CD4-positive, alpha-beta T cell treated with Interleukin-6 at 100 ng/mL for 8 hours (primary cell): ENCODE results near the gene DCN.

Experiments
- DNase-seq: peaks from one replicate; pipeline ENCODE4 v3.0.0-alpha.2; 2020; ENCODE audit warnings: mixed read lengths, low spot score

Gene DCN

DNA sequence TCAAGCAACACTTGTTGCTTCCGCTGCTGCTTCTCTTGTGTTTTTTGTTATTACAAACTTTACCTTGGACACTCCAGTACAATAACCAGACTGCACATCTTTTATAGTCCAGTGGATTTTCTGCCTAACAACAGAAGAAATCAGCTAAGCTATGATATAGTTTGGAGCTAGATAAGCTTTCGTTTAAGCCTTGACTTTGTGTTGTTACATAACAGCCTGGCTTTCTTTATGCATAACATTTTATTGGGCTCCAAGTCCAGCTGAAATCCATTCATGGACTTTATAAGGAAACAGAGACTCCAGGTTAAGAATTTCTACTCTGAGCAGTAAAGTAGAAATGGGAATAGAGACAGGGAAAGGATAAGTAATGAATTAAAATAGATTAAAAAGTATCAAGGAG, 3.5 kb upstream of the DCN start:
- DNase-seq: no peak

DNA sequence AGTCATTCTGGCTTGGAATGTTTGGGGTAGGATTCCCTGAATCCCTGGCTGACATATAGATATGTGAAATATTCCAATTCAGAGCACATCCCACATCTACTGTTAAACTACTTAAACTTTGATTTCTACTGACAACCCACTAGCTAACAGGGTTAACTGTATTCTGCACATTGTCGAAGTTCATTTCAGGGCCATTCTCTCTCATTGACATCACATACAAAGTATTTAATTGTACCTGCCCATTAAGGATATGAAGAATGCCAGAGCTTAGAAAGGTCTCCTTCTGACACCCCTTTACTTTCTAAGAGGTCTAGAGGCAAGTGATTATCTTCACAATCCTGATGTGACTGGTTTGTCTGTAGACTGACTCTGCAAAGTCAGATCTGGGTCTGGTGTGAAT, 2.8 kb upstream of the DCN start:
- DNase-seq: no peak

DNA sequence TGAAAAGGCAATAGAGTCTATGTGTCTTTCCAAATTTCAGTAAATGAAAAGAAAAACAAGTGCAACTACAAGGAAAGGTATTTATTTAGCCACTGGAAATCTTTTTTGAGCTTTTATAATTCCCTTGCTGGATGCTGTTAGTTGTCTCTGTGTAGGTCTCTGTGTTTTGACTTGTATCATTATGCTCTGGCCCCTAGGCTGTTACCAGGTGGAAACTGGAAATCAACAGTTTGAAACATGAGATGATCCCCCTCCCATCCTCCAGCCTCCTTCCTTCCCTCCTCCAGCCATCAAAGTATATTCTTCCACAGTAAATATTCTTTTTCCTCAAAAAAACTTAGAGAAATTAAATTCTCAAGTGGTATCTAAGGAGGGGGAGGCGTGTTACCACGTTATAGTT, 934 bp upstream of the DCN start:
- DNase-seq: no peak

DNA sequence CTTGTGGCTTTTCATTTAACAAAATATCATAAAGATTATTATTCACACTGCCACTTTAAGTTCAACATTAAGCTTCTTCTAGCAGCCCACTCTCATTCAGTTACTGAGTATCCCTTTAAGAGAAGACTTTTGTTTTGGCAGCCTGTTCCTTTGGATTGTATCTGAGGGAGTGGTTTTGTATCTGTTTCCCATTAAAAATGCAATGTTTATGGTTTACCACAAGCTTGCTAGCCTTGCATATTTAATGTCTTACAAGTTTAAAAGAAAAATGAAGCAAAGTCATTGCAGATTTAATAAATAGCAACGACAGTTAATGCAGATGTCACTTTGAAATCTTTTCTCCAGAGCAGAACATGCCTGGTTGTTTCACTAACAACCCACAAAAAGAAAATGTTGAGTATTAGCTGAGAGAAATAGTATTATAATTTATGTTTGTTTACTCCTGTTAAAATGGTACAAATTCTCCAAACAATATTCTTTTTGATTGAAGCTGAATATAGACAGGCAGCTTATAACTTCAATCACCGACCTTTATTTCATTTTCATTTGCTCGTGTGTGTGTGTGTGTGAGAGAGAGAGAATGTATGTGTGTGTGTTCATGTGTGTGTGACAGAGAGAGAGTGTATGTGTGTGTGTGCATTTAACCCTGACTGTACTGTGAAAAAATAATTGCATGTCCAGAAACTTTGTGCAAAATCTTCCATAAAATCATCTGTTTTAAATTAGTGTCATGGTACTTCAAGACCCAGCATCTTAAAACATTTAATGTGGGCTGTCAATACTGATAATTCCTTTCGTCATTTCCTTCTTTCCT, 1.8 kb downstream of the DCN start:
- no peak for DNase-seq

DNA sequence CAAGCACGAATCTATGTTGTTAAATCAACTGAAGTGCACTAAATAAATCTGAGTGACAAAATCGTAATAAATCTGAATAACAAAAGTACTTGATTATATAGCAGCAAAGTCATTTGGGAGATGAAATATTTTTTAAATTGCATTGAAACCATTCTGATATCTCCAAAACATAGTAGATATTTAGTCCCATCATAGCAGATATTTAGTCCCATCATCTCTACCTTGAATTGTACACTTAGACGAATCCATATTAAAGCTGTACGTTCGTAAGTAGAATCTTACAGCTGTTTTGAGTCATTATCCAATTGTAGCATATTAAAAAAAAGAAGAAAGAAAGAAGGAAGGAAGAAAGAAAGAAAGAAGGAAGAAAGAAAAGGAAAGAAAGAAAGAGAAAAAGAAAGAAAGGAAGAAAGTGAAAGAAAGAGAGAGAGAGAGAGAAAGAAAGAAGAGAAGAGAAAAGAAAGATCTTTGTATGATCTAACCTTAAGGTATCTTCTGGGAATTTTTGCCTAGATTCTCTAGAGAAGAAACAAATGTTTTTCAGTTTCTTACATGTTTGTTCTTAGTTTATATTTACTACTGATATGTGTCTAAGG, 2.6 kb downstream of the DCN start:
- no peak for DNase-seq

DNA sequence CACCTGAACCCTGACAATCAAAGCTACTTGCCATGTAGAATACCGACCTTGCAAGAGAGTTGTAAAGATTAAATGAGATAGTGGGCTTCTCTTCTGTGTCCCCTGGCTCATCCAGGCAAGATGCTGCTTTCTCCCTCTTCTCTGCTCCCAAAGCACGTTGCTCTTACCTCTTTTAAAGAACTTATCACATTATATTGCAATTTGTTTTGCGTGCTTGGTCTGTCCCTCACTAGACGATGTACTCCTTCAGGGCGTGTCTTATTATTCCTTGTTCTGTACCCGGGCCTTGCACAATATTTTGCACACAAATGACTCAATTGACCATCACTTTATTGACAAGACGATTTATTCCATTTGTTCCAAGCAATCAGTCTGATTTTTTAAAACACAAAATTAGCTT, 3.3 kb downstream of the DCN start:
- no peak for DNase-seq

DNA sequence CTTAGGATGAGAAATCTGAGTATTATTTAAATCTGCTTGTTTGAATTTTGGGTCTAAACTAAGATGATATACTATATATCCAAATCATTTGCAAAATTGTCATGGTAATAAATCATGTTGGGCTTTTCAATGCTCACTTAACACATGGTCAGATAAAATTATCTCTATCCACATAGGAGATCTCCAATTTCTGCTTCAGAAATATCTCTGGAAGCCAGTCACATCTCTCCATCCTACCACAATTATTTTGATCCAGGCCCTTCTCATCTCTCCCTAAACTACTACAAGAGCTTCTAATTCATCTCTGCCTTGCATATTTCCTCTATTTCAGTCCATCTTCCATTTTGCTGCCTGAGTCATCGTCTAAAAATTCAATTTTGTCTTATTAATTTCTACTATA, 3.8 kb downstream of the DCN start:
- DNase-seq: no peak

DNA sequence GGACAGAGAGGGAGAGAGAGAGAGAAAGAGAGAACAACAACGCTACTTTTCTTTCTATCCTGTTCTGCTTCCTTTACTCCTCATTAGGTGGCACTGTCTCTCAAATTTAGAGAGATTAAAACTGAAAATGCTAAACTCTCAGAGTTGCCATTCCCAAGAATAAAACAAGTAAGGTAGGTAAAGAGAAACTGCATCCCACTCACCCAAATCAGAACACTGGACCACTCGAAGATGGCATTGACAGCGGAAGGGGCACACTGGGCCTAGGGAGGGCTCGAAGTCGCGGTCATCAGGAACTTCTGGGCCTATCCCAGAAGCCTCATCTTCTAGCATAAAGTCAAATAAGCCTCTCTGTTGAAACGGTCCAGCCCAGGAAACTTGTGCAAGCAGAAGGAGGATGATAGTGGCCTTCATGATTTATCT, 4.5 kb downstream of the DCN start:
- DNase-seq: no peak

DNA sequence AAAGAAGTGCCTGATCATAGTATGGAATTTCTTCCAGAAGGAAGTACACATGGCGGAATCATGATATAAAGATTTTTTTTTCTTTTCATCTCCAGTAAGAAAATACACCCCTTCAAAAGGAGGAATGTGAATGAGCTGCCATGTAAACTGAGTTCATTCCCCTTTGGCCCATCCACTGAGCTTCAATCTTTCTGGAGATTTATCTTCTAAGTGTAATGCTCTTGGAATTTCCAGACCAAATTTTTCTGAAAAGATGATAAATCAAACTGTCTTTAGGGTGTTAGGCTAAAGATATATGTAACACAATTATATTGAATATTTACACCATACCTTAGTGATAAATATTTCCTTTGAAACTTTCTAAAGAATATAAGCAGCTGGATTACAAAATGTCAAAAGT, 5.2 kb downstream of the DCN start:
- no peak for DNase-seq

DNA sequence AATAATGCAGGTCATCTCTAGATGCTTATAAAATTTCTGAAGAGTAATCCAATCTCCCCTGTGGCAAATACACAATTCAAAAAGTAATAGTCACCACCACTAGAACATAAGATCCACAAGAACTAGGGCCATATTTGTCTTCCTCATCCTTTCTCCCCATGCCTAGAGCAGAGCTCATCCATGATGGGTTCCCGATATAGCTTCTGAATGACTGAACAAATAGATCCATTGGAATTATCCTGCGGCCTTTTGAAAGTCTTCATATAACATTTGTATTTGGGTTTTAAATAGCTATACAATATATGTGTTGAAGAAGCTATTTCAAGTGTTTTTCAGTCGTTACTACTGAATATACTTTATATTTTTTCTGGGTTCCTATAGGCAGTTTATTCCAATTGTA, 5.7 kb downstream of the DCN start:
- no peak for DNase-seq

DNA sequence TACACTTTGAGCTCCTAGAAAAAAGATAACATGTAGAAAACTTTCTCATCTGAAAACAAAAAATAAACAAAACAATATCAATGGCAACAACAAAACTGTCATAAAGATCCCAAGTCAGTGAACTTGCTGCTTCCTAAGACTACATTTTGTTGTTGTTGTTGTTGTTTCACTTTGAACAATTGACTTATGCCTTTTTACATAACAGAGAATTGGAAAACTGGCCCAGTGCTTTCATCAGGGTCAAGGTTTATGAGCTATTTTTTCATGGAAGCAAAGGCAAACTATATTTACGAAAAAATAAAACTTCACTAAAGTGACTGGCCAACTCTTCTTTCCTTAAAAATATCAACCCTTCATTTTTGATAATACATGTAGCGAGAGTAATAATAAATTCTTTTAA, 6.3 kb downstream of the DCN start:
- DNase-seq: no peak

DNA sequence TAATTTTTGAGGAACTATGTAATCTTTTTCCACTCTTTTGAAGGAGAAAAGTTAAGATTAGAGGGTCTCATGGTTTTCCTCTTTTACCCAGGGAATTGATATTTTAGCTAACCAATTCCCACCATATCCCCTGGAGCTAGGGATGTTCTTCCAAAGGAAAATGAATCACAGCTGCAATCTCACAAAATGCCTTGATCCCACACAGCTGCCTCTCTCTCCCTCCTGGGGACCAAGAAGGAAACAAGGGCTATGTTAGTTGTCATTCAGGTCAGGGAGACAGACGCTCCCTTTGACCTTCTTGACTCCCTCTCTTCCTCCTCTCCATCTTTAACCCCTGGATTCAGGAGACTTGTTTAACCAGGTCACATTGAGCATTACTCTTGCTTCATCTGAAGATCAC, 9.5 kb downstream of the DCN start:
- no peak for DNase-seq

DNA sequence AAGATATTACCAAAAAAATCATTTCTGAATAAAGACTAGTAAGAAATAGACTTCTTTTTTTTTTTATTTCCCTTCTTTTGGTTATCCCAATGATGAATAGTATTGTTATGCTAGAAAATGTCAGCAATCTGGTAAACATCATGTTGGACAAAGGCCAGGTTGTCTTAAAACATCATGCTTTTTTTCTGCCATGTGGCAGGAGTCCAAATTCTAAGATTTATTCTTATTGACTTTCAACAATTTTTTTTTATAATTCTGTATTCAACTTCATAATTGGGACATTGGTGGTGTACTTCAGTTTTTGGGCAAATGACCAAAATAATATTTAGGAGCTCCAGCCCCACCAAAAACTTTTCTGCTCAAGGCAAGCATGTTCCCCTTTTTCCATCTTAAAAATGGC, 10.5 kb downstream of the DCN start:
- DNase-seq: no peak

DNA sequence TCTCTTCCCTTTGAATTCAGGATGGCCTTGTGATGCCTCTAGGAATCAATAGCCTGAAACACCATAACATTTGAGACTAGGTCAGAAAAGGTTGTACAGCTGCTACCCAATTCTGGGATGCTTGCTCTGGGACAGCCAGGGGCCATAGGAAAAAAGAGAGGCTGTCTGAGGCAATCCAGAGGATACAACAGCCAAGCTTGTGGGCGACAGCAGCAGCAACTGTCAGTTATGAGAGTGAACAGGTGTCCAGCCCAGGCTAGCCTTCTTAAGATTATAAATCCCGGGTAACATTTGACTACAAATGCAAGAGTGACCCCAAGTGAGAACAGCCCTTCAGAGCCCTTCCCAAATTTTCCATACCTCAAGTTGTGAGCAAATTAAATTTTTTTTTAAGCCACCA, 11.1 kb downstream of the DCN start:
- DNase-seq: no peak

DNA sequence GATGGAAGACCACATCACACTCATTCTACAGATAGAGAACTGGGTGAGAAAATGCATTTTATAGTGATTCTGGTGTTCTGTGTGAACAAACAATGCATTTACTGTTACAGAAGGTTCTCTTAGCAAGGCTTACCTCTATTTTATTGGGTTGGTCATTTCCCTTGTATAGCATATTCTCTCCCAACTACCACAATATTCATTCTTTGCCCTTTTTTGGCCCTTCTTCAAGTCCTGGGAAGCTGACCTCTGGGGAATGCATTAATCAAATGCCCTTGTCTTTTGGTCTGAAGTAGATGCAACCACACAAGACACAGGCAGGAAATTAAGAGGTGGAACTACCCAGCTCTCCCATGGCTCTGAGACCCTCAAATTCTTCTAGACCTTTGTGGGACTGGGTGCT, 19.5 kb downstream of the DCN start:
- no peak for DNase-seq

DNA sequence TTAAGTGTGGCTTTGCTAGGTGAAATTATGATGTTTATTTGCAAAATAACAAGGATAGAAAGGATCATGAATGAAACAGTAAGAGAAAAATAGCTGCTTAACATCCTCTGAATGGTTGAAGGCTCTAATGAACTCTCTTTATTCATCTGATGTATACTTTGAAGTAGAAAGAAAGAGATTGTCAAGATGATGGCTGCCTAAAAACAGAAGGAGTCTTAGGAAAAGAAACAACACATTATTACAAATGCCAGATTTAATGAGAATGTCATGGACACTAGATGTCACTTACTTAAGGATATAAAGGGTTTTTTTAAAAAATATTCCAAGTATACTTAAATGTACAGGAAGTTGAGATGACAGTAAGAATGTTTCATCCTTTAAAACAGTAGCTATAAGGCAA, 21.6 kb downstream of the DCN start:
- DNase-seq: no peak

DNA sequence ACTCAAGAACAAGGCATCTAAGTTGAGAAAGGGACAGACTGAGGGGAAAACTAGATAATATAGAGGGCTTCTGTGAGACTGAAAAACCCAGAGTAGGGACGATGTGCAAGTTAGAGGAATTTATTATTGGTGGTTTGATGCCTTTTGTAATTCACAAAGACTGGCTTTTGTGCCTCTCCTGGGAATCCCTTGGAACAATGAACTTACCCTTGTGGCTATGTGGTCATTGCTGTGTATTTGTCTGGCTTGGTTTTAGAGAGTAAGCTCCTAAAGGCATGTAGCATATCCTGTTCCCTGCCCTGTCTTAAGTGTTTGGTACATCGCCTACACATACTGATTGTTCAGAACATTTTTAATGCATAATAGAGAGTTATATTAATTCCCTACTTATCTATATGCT, 26.6 kb downstream of the DCN start:
- no peak for DNase-seq

DNA sequence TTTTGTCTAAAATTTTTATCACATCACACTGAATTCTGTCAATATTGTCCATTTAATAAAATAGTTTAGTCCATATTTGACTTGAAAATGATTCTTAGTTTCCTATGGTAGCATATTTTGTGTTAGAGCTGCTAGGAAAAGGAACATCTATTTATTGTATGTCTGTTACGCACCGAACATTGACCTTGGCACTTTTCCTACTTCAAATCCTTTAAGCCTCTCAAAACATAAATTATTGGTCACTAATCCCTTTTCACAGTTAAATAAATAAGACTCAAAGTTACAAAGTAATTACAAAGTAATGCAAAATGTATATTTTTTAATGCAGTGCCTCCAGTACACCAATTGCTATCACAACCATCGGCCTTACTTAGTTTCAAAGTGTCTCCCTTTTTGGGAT, 28.5 kb downstream of the DCN start:
- DNase-seq: no peak

DNA sequence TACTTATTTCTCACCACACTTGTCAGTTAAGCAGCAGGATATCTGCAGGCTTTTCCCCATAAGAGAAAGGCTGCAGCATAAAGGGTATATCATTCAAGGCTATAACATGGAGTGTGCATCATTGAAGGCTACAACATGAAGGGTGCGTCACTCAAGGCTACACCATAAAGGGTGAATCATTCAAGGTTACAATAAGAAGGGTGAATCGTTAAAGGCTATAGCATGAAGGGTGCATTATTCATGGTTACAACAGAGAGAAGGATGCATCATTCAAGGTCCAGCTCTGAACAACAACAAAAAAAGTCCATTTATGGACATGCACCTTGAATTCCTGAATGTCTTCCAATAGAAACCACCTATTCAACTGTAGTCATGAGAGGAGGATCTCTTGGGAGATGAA, 38.6 kb downstream of the DCN start:
- DNase-seq: no peak

DNA sequence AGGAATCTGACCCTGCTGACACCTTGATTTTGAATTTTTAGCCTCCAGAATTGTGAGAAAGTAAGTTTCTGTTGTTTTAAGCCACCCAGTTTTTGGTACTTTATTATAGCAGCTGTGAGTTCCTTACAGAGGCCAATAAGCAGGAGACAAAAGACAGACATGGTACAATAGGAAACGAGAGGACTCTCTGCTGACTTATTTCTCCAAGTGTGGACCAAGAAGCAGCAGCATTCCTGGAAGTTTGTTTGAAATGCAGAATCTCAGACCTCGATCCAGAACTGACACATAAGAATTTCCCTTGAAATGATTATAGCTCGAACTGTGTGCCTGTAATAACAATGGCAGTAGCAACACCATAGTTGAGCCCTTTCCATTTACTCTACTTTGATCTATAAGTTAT, 39.4 kb downstream of the DCN start:
- no peak for DNase-seq

DNA sequence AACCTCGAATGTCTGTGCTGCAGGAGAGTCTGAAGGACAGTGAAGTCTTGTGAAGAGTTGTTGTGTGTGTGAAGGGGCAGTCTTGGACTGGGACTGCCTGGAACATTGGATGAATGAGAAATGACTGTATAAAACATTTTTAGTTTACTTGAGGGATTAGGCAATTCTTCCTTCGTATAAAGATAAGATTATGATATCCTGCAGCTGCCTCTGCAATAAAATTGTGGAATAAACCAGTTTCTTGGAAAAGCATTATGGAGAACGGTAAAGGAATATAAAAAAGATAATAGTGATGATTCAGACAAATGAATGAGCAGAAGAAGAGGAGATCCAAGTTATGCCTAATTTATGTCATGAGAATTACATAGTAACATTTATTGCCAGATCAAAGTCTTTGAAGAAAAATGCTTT, 40.4 kb downstream of the DCN start:
- DNase-seq: no peak

DNA sequence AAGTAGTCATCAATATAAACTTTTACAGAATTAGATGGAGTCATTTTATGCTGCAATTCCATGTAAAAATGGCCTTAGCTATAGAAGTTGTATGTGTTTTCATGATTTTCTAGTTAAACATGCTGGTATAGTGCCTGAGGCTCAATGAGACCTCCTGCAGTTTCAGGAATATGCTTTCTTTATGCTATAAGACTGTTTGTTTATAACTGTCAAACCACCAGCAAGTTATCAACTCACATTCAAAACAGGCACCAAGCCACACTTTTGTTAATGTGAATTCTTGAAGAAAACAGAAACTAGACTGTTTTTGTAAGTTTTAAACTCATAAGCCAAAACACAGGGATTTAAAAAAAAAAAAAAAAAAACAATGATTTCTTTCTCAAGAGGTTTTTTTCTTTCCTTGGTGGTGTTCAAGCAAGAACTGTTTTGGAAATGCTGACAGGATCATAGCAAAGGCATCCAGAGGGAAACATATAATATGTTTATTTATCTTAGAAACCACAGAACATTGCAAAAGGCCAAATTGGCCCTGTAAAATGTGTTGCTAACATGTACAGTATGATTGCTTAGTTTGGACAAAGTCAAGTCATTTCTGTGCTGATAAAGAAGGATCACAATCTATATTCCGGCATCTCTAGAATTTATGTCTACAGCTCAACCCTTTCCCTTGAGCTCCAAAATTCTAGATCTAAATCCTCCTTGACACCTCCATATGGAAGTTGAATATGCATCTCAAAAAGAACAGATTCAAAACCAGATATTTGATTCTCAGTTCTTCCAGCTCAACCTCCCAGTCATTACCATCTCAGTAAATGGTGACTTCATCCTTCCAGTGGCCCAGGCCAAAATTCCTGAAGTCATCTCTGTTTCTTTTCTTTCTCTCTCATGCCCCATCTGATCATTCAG, 42.3 kb downstream of the DCN start:
- DNase-seq: no peak

DNA sequence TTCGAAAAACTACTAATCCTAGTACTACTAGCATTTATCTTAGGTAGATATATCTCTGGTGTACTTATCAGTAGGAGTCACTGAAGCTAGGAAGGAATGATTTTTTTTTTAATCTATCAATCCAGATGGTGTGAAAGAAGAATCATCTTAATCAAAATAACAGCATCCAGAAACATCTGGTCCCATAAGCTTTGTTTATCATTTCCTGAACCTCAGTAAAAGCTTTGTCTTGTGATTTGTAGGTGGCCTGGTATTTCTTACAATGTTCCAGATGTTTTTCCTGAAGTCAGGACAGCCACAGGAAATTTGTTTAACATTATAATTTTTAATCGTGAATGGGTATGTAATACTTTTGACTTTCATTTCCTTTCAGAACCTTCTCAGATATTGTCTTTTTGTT, 43.3 kb downstream of the DCN start:
- no peak for DNase-seq
